Measurements from ENCODE around the gene HEPACAM2. TPM values are rescaled to one million over a fixed set of nuclear protein-coding genes. Genes with fewer than 3 reads are reported as not detected.

HEPACAM2 gene
- polyA plus RNA-seq (2012; rRNA removed): not detected in 2 replicates
- polyA plus RNA-seq (2012; cell fraction: cytosol; rRNA removed): 0.03 TPM in 2 replicates
- 0.04 TPM in 1 of 2 replicates, not detected in the other for polyA plus RNA-seq (2012; cell fraction: nucleus; rRNA removed)

DNA sequence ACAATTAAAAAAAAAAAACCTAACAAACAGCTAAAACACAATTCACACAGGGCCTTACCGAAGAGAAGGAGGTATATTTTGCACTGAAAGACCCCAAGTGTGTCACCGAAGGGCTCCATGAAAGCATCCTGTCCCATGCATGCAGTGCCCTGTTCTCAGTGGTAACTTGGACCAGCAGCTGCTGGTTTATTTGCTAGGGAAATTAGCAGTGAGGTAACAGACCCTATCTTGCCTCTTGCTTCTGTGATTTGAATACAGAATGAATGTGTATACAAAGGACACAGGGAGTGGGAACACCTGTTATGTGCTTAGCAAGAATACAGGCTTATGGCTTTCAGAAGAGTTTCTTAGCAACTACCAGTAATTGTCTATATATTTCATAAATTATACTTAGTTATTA lies at the start of gene HEPACAM2:
TSS of gene HEPACAM2 (minus strand) at position 160 of the 400 bp plus-strand sequence.
- no peak within 1 kb of the TSS for H3K9ac ChIP-seq
- WGBS (ENCODE audit: low lambda C conversion rate): 8% methylated on average over 2 of the region's 2 CpGs
- no peak within 1 kb of the TSS for H3K4me2 ChIP-seq
- ChIA-PET CTCF (interaction anchor here (0.9 to 1.5 kb wide), 5 partner anchors 11 to 148 kb away, joined by 3 to 4 read pairs (median 3); no protein-coding TSS in a partner anchor), POLR2A (interaction anchor here (0.7 kb wide), 1 partner anchor 407 kb away, joined by 3 read pairs; no protein-coding TSS in a partner anchor)
- H3K9me3 ChIP-seq: no peaks in the 10 kb centered on the region
- TF ChIP-seq GATA2 (CRISPR knock-in tag; IDR thresholded peaks at IDR 0.05) (no peak), MEF2A (IDR thresholded peaks at IDR 0.05; ENCODE audit: borderline replicate concordance, low read depth) (no peak), JUND (IDR thresholded peaks at IDR 0.05) (no peak), TEAD4 (IDR thresholded peaks at IDR 0.05; ENCODE audit: borderline replicate concordance, insufficient read depth) (no peak), CHD2 (IDR thresholded peaks at IDR 0.05; ENCODE audit: low read length, partially characterized antibody) (no peak), RXRA (IDR thresholded peaks at IDR 0.05; ENCODE audit: borderline replicate concordance, low read depth) (no peak), FOXM1 (IDR thresholded peaks at IDR 0.05; ENCODE audit: low read depth) (no peak), ELF1 (IDR thresholded peaks at IDR 0.05) (no peak), GABPA (IDR thresholded peaks at IDR 0.05; ENCODE audit: low read depth) (no peak), RAD21 (IDR thresholded peaks at IDR 0.05; ENCODE audit: low read length) (no peak)
- TF ChIP-seq, protein P1, sequence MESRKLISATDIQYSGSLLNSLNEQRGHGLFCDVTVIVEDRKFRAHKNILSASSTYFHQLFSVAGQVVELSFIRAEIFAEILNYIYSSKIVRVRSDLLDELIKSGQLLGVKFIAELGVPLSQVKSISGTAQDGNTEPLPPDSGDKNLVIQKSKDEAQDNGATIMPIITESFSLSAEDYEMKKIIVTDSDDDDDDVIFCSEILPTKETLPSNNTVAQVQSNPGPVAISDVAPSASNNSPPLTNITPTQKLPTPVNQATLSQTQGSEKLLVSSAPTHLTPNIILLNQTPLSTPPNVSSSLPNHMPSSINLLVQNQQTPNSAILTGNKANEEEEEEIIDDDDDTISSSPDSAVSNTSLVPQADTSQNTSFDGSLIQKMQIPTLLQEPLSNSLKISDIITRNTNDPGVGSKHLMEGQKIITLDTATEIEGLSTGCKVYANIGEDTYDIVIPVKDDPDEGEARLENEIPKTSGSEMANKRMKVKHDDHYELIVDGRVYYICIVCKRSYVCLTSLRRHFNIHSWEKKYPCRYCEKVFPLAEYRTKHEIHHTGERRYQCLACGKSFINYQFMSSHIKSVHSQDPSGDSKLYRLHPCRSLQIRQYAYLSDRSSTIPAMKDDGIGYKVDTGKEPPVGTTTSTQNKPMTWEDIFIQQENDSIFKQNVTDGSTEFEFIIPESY (IDR thresholded peaks at IDR 0.05; ENCODE audit: borderline replicate concordance, low read depth): no peak
- TF ChIP-seq, protein P2, sequence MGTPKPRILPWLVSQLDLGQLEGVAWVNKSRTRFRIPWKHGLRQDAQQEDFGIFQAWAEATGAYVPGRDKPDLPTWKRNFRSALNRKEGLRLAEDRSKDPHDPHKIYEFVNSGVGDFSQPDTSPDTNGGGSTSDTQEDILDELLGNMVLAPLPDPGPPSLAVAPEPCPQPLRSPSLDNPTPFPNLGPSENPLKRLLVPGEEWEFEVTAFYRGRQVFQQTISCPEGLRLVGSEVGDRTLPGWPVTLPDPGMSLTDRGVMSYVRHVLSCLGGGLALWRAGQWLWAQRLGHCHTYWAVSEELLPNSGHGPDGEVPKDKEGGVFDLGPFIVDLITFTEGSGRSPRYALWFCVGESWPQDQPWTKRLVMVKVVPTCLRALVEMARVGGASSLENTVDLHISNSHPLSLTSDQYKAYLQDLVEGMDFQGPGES (IDR thresholded peaks at IDR 0.05; ENCODE audit: low read depth, low read length): no peak
- TF ChIP-seq, protein P3, sequence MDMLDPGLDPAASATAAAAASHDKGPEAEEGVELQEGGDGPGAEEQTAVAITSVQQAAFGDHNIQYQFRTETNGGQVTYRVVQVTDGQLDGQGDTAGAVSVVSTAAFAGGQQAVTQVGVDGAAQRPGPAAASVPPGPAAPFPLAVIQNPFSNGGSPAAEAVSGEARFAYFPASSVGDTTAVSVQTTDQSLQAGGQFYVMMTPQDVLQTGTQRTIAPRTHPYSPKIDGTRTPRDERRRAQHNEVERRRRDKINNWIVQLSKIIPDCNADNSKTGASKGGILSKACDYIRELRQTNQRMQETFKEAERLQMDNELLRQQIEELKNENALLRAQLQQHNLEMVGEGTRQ (IDR thresholded peaks at IDR 0.05; ENCODE audit: borderline replicate concordance, low read depth, low read length): no peak
- TF ChIP-seq, protein P4, sequence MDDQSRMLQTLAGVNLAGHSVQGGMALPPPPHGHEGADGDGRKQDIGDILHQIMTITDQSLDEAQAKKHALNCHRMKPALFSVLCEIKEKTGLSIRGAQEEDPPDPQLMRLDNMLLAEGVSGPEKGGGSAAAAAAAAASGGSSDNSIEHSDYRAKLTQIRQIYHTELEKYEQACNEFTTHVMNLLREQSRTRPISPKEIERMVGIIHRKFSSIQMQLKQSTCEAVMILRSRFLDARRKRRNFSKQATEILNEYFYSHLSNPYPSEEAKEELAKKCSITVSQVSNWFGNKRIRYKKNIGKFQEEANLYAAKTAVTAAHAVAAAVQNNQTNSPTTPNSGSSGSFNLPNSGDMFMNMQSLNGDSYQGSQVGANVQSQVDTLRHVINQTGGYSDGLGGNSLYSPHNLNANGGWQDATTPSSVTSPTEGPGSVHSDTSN (IDR thresholded peaks at IDR 0.05): no peak
- TF ChIP-seq, protein P5, sequence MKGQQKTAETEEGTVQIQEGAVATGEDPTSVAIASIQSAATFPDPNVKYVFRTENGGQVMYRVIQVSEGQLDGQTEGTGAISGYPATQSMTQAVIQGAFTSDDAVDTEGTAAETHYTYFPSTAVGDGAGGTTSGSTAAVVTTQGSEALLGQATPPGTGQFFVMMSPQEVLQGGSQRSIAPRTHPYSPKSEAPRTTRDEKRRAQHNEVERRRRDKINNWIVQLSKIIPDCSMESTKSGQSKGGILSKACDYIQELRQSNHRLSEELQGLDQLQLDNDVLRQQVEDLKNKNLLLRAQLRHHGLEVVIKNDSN (IDR thresholded peaks at IDR 0.05; ENCODE audit: borderline replicate concordance, low read depth): no peak
- TF ChIP-seq, protein P6, sequence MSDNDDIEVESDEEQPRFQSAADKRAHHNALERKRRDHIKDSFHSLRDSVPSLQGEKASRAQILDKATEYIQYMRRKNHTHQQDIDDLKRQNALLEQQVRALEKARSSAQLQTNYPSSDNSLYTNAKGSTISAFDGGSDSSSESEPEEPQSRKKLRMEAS (IDR thresholded peaks at IDR 0.05; ENCODE audit: low read depth): no peak
- no peak within 1 kb of the TSS for H2AFZ ChIP-seq (ENCODE audit: low read depth)
- peaks cover 0 to under 1% of the 10 kb centered on the region in 2 experiments; a peak in 1 of 4 replicates for H3K4me1 ChIP-seq (ENCODE audit: control insufficient read depth in 1 of 2, insufficient read depth in 2 of 2, low read depth in 1 of 2, low read length in 1 of 2)
- no peaks in the 10 kb centered on the region for H3K36me3 ChIP-seq (replicated peaks in 1 of 2; ENCODE audit: control insufficient read depth in 1 of 2, insufficient read depth in 2 of 2, low read length in 1 of 2)
- peaks cover 15% of the 10 kb centered on the region; the same call in 1 of the 2 replicates for H3K27me3 ChIP-seq (ENCODE audit: insufficient read depth)
- H4K20me1 ChIP-seq (ENCODE audit: insufficient read depth): no peaks in the 10 kb centered on the region
- no peak within 1 kb of the TSS for H3K27ac ChIP-seq (ENCODE audit: low read depth in 2 of 2, low read length in 1 of 2)
- no peak for DNase-seq
- H3K79me2 ChIP-seq (ENCODE audit: insufficient read depth): no peaks in the 10 kb centered on the region
- no peaks in the 10 kb centered on the region for H3K9me2 ChIP-seq
- H3K4me3 ChIP-seq (ENCODE audit: low read depth in 2 of 2, low read length in 1 of 2): no peak within 1 kb of the TSS
- H3F3A ChIP-seq (replicated peaks; ENCODE audit: insufficient read depth): no peaks in the 10 kb centered on the region

Data from SK-N-SH (cell line).